ENCODE data around the gene EEFSEC. TPM values are rescaled to one million over a fixed set of nuclear protein-coding genes. Genes with fewer than 3 reads are reported as not detected.

The EEFSEC gene
- total RNA-seq (2014; rRNA removed; shearing (Covaris generic)), result 14.6 and 25.1 TPM in 2 replicates

DNA sequence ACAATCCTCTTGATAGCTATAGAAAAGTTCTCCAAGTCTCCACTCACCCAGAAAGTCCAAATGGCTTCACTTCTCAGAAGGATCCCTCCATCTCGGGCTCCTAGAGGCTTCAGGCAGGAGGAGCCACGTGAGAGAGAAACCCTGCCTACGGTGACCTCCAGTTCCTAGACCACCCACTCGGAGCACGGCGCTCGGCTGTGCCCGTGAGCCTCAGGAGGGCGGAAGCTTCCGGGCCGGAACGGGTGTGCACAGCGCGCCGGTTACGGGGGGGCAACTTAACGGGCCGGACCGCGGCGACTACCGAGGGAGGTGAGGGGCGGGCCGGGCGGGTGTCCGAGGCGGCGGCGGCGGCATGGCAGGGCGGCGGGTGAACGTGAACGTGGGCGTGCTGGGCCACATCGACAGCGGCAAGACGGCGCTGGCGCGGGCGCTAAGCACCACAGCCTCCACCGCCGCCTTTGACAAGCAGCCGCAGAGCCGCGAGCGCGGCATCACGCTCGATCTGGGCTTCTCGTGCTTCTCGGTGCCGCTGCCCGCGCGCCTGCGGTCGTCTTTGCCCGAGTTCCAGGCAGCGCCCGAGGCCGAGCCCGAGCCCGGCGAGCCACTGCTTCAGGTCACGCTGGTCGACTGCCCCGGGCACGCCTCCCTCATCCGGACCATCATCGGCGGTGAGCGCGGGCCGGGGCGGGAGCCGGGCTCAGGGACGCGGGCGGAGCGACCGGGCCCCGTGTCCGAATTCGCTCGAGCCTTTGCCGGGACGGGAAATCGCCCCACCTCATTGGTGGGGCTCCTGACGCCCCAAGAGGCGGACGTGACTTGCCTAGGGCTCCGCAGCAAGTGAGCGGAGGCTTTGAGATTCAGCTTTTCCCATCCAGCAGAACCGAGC is at the start of gene EEFSEC:
Gene EEFSEC, plus strand, starts transcription at position 326 of the 886 bp plus-strand sequence. Its CDS starts 27 bp downstream, at position 353.
- in situ Hi-C loops (cut with HindIII; ENCODE audit: low sequenced_read_pairs), result no loop called here
- peak; percentile 76 for DNase-seq (ENCODE audit: low spot score)

GRCh38 chr3:128107834-128108233 is 45.4 kb upstream of the EEFSEC start:
- in situ Hi-C loops (cut with HindIII; ENCODE audit: low sequenced_read_pairs), result no loop called here
- no peak for DNase-seq (ENCODE audit: low spot score)

- in situ Hi-C loops (cut with HindIII; ENCODE audit: low sequenced_read_pairs), result no loop called here
- DNase-seq (ENCODE audit: low spot score), result no peak
Measured at GRCh38 chr3:128111147-128111546, 42.1 kb upstream of the EEFSEC start.

GRCh38 chr3:128112357-128112968 is 40.8 kb upstream of the EEFSEC start:
- DNase-seq (ENCODE audit: low spot score), result peak; percentile 4
- in situ Hi-C loops (cut with HindIII; ENCODE audit: low sequenced_read_pairs), result no loop called here

DNA sequence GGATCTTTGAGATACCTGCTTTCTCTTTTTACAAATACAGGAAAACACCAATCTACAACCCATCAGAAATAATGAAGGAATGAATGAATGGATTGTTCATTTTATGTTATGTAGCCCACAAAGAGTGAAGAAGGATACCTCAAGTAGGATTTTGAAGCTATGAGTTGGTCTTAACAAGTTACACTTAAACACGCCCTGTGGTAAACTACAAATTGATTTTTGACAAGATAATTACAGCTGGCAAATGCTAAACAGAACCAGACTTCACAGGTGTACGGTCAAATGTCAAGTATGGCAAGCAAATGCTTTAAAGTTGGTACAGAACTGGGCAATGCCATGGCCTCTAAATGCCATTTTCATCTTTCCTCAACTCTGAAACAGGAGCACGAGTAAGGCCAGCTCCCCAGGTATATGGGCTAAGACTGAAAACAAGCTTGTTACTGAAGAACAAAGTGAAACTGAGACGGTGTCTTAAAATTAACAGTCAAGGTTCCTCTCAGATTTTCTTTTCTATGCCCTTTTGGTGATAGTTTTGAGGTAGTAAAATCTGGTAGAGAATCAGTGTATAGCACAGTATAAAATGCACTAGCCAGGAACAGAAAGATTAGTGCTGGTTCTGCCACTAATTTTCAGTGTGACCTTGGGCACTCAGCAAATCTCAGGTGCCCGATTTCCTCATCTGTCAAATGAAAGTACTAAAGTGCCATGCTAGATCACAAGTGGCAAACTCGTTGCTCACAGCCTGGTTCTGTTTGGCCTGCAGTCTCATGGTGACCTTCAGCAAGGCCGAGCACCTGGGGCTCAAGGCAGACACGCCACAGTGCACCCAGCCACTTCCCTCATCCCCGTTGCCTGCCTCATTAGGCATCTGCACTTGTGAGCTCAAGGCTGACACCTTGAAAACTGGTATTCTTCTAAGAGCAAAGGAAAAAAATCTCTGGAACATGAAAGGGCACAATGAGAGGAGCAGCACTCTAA is 39.2 kb upstream of the EEFSEC start:
- in situ Hi-C loops (cut with HindIII; ENCODE audit: low sequenced_read_pairs), result no loop called here
- DNase-seq (ENCODE audit: low spot score), result no peak

GRCh38 chr3:128122013-128122412 is 31.3 kb upstream of the EEFSEC start:
- in situ Hi-C loops (cut with HindIII; ENCODE audit: low sequenced_read_pairs), result no loop called here
- DNase-seq (ENCODE audit: low spot score), result no peak

GRCh38 chr3:128123156-128123537 is 30.1 kb upstream of the EEFSEC start:
- in situ Hi-C loops (cut with HindIII; ENCODE audit: low sequenced_read_pairs), result no loop called here
- peak; percentile 4 for DNase-seq (ENCODE audit: low spot score)

GRCh38 chr3:128123538-128124368 is 29.5 kb upstream of the EEFSEC start, which contains the start of gene RUVBL1:
Gene RUVBL1 (minus strand): TSS chr3:128123812. CDS start chr3:128123724, 88 bp downstream.
- DNase-seq (ENCODE audit: low spot score), result peak; percentile 98
- in situ Hi-C loops (cut with HindIII; ENCODE audit: low sequenced_read_pairs), result no loop called here

DNA sequence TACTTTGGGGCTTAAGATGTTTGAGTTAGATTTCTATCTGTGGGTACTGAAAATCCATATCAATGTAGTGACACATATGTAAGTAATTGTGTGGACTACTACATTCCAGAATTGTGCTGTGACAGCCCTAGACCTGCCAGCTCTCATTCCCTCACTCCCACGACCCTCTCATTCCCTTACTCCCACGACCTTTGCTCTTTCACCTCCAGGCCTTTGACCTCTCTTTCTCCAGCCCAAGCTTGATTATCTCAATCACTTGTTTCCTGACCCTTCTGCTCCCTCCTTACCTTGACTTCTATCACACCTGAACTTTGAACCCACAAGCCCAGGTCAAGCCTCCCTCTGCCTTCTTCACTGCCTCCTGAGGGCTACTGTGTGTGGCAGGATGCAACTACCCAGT is 26.0 kb upstream of the EEFSEC start:
- no peak for DNase-seq (ENCODE audit: low spot score)
- in situ Hi-C loops (cut with HindIII; ENCODE audit: low sequenced_read_pairs), result no loop called here

GRCh38 chr3:128128251-128128650 is 25.0 kb upstream of the EEFSEC start:
- no peak for DNase-seq (ENCODE audit: low spot score)
- in situ Hi-C loops (cut with HindIII; ENCODE audit: low sequenced_read_pairs), result no loop called here

GRCh38 chr3:128131897-128132646 is 21.2 kb upstream of the EEFSEC start:
- in situ Hi-C loops (cut with HindIII; ENCODE audit: low sequenced_read_pairs), result no loop called here
- DNase-seq (ENCODE audit: low spot score), result no peak

DNA sequence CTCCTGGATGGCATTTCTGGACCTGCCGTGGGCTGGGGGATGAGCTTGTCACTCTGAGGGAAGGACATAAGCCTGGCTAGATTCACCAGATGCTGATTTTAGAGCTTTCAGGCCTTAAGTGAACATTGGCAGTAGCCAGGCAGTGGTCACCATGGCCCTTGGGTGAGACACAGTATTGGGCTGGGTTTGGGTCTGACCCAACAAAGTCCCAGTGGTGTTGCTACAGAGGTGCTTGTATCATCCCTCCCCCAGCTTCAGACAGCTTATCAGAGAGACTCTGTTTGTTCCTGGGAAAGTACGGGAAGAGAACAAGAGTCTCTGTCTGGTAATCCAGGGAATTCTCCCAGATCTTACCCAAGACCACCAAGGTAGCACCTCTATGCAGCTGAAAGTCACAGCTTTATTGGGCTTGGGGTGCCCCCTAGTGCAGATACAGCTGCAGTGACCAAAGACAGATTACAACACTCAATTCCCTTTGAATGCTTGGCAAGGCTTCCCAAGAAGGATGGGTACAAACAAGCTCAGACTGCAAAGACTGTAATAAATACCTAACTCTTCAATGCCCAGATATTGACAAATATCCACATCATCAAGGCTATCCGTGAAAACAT is 19.9 kb upstream of the EEFSEC start:
- peak; percentile 29 for DNase-seq (ENCODE audit: low spot score)
- in situ Hi-C loops (cut with HindIII; ENCODE audit: low sequenced_read_pairs), result no loop called here

GRCh38 chr3:128143496-128143895 is 9.8 kb upstream of the EEFSEC start:
- no peak for DNase-seq (ENCODE audit: low spot score)
- in situ Hi-C loops (cut with HindIII; ENCODE audit: low sequenced_read_pairs), result no loop called here

GRCh38 chr3:128144512-128145187 is 8.6 kb upstream of the EEFSEC start:
- in situ Hi-C loops (cut with HindIII; ENCODE audit: low sequenced_read_pairs), result no loop called here
- DNase-seq (ENCODE audit: low spot score), result no peak

GRCh38 chr3:128145279-128145678 is 8.0 kb upstream of the EEFSEC start:
- no peak for DNase-seq (ENCODE audit: low spot score)
- in situ Hi-C loops (cut with HindIII; ENCODE audit: low sequenced_read_pairs), result no loop called here

DNA sequence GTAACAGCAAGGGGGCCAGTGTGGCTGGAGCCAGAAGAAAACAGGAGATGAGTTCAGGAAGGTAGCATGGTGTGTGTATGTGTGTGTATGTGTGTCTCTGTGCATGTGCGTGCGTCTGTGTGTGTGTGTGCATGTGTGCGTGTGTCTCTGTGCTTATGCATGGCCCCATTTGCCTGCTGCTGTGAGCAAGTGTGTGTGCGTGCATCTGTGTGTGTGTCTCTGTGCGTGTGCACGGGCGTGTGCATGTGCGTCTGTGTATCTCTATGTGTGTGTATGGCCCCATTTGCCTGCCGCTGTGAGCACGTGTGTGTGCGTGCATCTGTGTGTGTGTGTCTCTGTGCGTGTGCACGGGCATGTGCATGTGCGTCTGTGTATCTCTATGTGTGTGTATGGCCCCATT is 7.1 kb upstream of the EEFSEC start:
- no peak for DNase-seq (ENCODE audit: low spot score)
- in situ Hi-C loops (cut with HindIII; ENCODE audit: low sequenced_read_pairs), result no loop called here

- in situ Hi-C loops (cut with HindIII; ENCODE audit: low sequenced_read_pairs), result no loop called here
Measured at GRCh38 chr3:128149650-128150049, 3.6 kb upstream of the EEFSEC start.

More at GRCh38 chr3:128149650-128150049, 3.6 kb upstream of the EEFSEC start:
- no peak for DNase-seq (ENCODE audit: low spot score)
